ENCODE data around the gene GPR15.

The GPR15 gene

GRCh38 chr3:98550833-98551232 lies 19.1 kb downstream of the GPR15 start:
- in situ Hi-C loops (cut with MboI; ENCODE audit: low pct_unique_long_range_greater_than_20kb, low sequenced_read_pairs, unreplicated experiment), result no loop called here
- TF ChIP-seq CTCF (IDR thresholded peaks at IDR 0.05; ENCODE audit: extremely low read depth, insufficient read depth, missing control alignments), result no peak

GRCh38 chr3:98551236-98551635 lies 19.5 kb downstream of the GPR15 start:
- in situ Hi-C loops (cut with MboI; ENCODE audit: low pct_unique_long_range_greater_than_20kb, low sequenced_read_pairs, unreplicated experiment), result no loop called here
- no peak for DNase-seq (ENCODE audit: low spot score)
- TF ChIP-seq CTCF (IDR thresholded peaks at IDR 0.05; ENCODE audit: extremely low read depth, insufficient read depth, missing control alignments), result no peak

More at GRCh38 chr3:98550833-98551232, 19.1 kb downstream of the GPR15 start:
- DNase-seq (ENCODE audit: low spot score), result no peak

DNA sequence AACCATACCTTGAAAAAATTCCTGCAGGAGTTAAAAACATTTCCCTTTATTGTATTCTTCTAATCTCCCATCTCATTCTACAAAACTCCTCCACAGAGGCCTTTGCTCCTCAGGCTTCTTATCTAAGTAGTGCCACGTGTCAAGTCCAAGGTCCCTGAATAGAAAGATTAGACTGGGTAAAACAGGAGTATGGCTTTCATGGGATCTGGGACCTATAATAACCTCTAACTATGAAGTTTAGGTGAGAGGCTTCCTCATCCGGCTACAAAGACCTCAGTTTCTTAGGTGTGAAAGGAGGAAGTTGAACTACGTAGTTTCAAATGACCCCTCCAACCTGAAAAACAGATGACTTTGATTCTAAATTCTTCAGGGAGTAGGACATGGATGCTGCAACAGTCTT lies 20.0 kb downstream of the GPR15 start:
- no peak for TF ChIP-seq CTCF (IDR thresholded peaks at IDR 0.05; ENCODE audit: extremely low read depth, insufficient read depth, missing control alignments)
- in situ Hi-C loops (cut with MboI; ENCODE audit: low pct_unique_long_range_greater_than_20kb, low sequenced_read_pairs, unreplicated experiment), result no loop called here
- no peak for DNase-seq (ENCODE audit: low spot score)

DNA sequence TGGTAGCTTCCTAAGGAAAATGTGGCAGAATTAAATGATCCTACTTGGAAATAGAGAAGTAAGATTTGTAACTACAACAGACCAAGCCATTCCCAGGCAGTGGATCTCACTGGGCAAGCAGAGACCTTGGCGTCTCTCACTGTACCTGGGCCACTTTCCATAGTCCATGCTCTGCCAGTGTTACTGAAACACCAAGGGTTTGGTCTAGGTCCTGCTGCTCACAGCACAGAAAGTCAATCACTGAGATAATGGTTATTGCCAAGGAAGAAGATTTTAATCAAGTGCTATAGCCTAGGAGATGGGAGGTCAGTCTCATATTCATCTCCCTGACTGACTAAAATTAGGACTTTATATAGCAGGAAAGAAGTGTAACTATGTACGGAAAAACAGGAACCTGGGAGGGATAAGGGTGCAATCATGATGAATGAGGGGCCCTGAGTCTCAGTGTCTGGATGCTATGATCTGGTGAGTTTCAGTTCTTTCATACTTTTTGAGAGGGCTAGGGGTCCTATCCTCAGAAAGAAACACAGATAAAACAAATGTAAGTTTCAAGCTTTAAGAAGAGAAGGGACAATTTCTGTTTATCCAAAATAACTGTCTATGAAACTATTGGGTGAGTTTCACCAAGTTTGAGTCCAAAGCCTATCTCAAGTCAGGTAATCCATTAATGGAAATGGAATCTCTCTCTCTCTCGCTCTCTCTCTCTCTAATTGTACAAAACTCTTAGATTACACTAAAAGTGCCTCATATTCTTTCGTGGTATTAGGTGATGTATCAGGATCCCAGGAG lies 20.6 kb downstream of the GPR15 start:
- no peak for TF ChIP-seq CTCF (IDR thresholded peaks at IDR 0.05; ENCODE audit: extremely low read depth, insufficient read depth, missing control alignments)
- in situ Hi-C loops (cut with MboI; ENCODE audit: low pct_unique_long_range_greater_than_20kb, low sequenced_read_pairs, unreplicated experiment), result no loop called here
- DNase-seq (ENCODE audit: low spot score), result no peak

- no peak for TF ChIP-seq CTCF (IDR thresholded peaks at IDR 0.05; ENCODE audit: extremely low read depth, insufficient read depth, missing control alignments)
- in situ Hi-C loops (cut with MboI; ENCODE audit: low pct_unique_long_range_greater_than_20kb, low sequenced_read_pairs, unreplicated experiment), result no loop called here
- no peak for DNase-seq (ENCODE audit: low spot score)
Measured at GRCh38 chr3:98553021-98553563, 21.3 kb downstream of the GPR15 start.

DNA sequence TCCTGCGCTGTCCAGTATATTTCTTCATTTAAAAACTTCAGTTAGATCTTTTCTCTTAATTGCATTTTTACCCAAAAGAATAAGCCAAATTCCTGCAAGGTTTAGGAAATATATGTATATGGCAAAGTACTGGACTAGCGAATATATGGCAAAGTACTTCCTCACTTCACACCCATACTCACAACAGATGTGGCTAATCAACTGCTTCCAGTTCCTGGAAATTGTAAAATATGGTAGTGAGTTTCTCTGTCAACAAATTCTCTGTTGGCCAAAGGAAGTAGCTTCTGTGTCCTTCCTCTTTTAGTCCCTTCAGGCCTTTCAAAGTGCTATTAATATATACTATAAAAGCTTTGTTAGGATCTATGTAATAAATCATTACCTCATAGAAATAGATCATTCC lies 22.0 kb downstream of the GPR15 start:
- no peak for DNase-seq (ENCODE audit: low spot score)
- in situ Hi-C loops (cut with MboI; ENCODE audit: low pct_unique_long_range_greater_than_20kb, low sequenced_read_pairs, unreplicated experiment), result no loop called here
- TF ChIP-seq CTCF (IDR thresholded peaks at IDR 0.05; ENCODE audit: extremely low read depth, insufficient read depth, missing control alignments), result no peak
